Retina (tissue), 1 donor: ENCODE results near the gene CNTNAP1.

ENCODE experiments used
- DNase-seq: peaks from one replicate; pipeline ENCODE4 v3.0.0-alpha.2; 2016

The CNTNAP1 gene

GRCh38 chr17:42670789-42671657, 11.3 kb upstream of the CNTNAP1 start:
- peak; percentile 20 for DNase-seq

- no peak for DNase-seq
Observed at GRCh38 chr17:42672038-42672437, 10.3 kb upstream of the CNTNAP1 start.

- DNase-seq: no peak
Observed at GRCh38 chr17:42673266-42673884, 9.0 kb upstream of the CNTNAP1 start.

GRCh38 chr17:42673885-42674754, 8.2 kb upstream of the CNTNAP1 start:
- DNase-seq: no peak

GRCh38 chr17:42674755-42675347, 7.5 kb upstream of the CNTNAP1 start:
- no peak for DNase-seq

- DNase-seq: no peak
Observed at GRCh38 chr17:42675348-42675964, 6.9 kb upstream of the CNTNAP1 start.

- no peak for DNase-seq
Observed at GRCh38 chr17:42675965-42676423, 6.3 kb upstream of the CNTNAP1 start.

- peak; percentile 82 for DNase-seq
Observed at GRCh38 chr17:42676424-42677011, 5.8 kb upstream of the CNTNAP1 start, which contains the start of gene PLEKHH3. Gene PLEKHH3 (minus strand): TSS chr17:42676994. CDS start chr17:42676563, 431 bp downstream.

GRCh38 chr17:42677012-42677857, 5.1 kb upstream of the CNTNAP1 start:
- peak; percentile 97 for DNase-seq

- peak; percentile 97 for DNase-seq
Observed at GRCh38 chr17:42677921-42678781, 4.2 kb upstream of the CNTNAP1 start.

GRCh38 chr17:42678951-42679491, 3.3 kb upstream of the CNTNAP1 start:
- peak; percentile 39 for DNase-seq

- DNase-seq: peak; percentile 97
Observed at GRCh38 chr17:42679492-42680330, 2.6 kb upstream of the CNTNAP1 start.

GRCh38 chr17:42680331-42680808, 2.0 kb upstream of the CNTNAP1 start:
- DNase-seq: no peak

- DNase-seq: peak; percentile 86
Observed at GRCh38 chr17:42682722-42683403, 532 bp downstream of the CNTNAP1 start.

- no peak for DNase-seq
Observed at GRCh38 chr17:42683407-42684034, 1.2 kb downstream of the CNTNAP1 start.

GRCh38 chr17:42684929-42685556, 2.7 kb downstream of the CNTNAP1 start:
- peak; percentile 64 for DNase-seq

- no peak for DNase-seq
Observed at GRCh38 chr17:42685831-42686230, 3.5 kb downstream of the CNTNAP1 start.
